Measurements from ENCODE around the gene SLC6A13. TPM values are rescaled to one million over a fixed set of nuclear protein-coding genes. Genes with fewer than 3 reads are reported as not detected.

The SLC6A13 gene
- total RNA-seq, 1 experiment from 2014 or later, result not detected

DNA sequence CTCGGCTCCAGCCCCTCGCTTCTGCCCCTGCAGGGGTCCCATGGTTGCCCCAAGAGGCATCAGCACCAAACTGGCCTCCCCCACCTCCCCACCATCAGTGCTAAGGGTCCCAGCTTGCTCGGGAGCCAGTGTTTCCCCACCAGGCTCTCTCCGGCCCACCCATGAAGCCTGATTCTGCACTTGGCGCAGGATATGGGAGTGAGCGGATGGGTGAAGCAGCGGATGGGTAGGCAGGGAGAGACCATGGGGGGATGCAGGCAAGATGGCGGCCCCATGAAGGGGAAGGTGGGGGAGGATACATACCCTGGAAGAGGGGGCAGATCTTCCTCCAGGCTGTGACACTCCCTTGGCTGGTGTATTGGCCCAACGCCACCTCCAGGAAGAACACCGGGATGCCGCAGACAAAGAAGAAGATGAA, 58.4 kb downstream of the SLC6A13 start:
- ChIA-PET CTCF (no interaction called here), POLR2A (ENCODE audit: low non-redundant PET) (no interaction called here)
- DNase-seq (ENCODE audit: low spot score), result no peak
- H3K27me3 ChIP-seq (replicated peaks; ENCODE audit: insufficient read depth, low read depth, low read length, poor library complexity), result peaks cover 45% of the 10 kb centered on the region
- no peaks in the 10 kb centered on the region for H3K9me3 ChIP-seq (ENCODE audit: low read depth, low read length, poor library complexity, severe bottlenecking)
- intact Hi-C loops (cut with micrococcal nuclease; ENCODE audit: unreplicated experiment), result no loop called here
- H3K4me3 ChIP-seq (ENCODE audit: low read depth, low read length, poor library complexity, severe bottlenecking), result peak overlapping the region; percentile 49
- BruUV-seq (replicated peaks), result no TSS peak
- no peaks in the 10 kb centered on the region for H3K36me3 ChIP-seq (ENCODE audit: insufficient read depth, low read length, poor library complexity, severe bottlenecking)
- no peaks in the 10 kb centered on the region for H3K4me1 ChIP-seq (ENCODE audit: insufficient read depth, low read length, poor library complexity, severe bottlenecking)
- no peak overlapping the region for H3K27ac ChIP-seq (ENCODE audit: low read depth, low read length, poor library complexity, severe bottlenecking)
- TF ChIP-seq EZH2 (IDR thresholded peaks at IDR 0.05; ENCODE audit: borderline replicate concordance, low read depth, low read length, poor library complexity, severe bottlenecking), result no peak
- TF ChIP-seq, protein P1, sequence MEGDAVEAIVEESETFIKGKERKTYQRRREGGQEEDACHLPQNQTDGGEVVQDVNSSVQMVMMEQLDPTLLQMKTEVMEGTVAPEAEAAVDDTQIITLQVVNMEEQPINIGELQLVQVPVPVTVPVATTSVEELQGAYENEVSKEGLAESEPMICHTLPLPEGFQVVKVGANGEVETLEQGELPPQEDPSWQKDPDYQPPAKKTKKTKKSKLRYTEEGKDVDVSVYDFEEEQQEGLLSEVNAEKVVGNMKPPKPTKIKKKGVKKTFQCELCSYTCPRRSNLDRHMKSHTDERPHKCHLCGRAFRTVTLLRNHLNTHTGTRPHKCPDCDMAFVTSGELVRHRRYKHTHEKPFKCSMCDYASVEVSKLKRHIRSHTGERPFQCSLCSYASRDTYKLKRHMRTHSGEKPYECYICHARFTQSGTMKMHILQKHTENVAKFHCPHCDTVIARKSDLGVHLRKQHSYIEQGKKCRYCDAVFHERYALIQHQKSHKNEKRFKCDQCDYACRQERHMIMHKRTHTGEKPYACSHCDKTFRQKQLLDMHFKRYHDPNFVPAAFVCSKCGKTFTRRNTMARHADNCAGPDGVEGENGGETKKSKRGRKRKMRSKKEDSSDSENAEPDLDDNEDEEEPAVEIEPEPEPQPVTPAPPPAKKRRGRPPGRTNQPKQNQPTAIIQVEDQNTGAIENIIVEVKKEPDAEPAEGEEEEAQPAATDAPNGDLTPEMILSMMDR (conservative IDR thresholded peaks at IDR 0.05; ENCODE audit: low read depth, low read length), result no peak

DNA sequence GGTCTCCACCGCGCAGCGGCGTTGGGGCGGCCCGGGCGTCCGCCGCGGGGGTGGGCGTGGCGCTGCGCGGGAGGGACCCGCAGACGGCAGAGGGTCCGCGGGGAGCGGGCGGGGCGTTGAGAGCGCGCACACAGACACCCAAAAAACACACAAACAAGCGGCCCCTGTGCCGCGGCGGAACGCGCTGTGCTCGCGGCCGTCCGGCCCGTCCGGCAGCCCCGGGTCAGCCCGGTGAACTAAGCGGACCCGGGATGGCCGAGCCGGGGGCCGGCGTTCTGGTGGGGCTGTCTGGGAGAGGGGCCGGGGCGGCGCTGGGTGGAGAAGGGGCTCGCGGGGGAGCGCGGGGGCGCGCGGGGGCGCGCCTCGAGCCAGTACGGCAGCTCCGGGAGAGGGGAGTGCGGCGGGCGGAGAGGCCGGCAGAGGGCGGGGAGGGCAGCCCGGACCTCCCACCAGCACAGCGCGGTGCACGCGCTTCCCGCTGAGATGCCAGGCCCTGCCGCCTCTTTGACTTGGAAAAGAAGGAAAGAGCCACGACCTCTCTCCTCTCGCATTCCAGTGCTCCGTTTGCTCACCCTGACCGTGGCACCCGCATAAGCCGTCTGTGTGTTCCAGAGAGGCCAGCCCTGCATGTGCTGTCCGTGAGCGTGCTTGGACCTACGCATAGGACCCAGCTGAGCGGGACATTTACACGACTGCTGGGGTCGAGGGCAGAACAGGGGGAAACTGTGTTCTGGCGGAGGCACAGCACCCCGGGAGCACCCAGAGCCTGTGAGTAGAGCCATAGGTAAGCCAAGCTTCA, 59.0 kb downstream of the SLC6A13 start:
- no TSS peak for BruUV-seq (replicated peaks)
- ChIA-PET CTCF (no interaction called here), POLR2A (ENCODE audit: low non-redundant PET) (no interaction called here)
- TF ChIP-seq EZH2 (IDR thresholded peaks at IDR 0.05; ENCODE audit: borderline replicate concordance, low read depth, low read length, poor library complexity, severe bottlenecking), result peak; percentile 81
- TF ChIP-seq, protein P1 (conservative IDR thresholded peaks at IDR 0.05; ENCODE audit: low read depth, low read length), result no peak
- Histone ChIP-seq H3K9me3 (ENCODE audit: low read depth, low read length, poor library complexity, severe bottlenecking) (no peaks in the 10 kb centered on the region), H3K27me3 (replicated peaks; ENCODE audit: insufficient read depth, low read depth, low read length, poor library complexity) (peaks cover 45% of the 10 kb centered on the region), H3K27ac (ENCODE audit: low read depth, low read length, poor library complexity, severe bottlenecking) (no peak overlapping the region), H3K4me3 (ENCODE audit: low read depth, low read length, poor library complexity, severe bottlenecking) (peak overlapping the region; percentile 49), H3K4me1 (ENCODE audit: insufficient read depth, low read length, poor library complexity, severe bottlenecking) (no peaks in the 10 kb centered on the region), H3K36me3 (ENCODE audit: insufficient read depth, low read length, poor library complexity, severe bottlenecking) (no peaks in the 10 kb centered on the region)
- intact Hi-C loops (cut with micrococcal nuclease; ENCODE audit: unreplicated experiment), result no loop called here
- no peak for DNase-seq (ENCODE audit: low spot score)

DNA sequence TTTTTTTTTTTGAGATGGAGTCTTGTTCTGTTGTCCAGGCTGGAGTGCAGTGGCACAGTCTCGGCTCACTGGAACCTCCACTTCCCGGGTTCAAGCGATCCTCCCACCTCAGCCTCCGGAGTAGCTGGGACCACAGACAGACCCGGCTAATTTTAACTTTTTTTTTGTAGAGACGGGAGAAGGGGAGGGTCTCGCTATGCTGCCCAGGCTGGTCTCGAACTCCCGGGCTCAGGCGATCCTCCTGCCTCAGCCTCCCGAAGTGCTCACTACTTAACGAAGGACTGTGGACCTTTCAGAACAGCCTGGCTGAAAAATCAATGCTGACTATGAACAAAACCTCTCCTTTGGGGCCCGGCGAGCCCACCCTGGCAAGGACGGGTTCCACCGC, 59.6 kb downstream of the SLC6A13 start:
- no peak for DNase-seq (ENCODE audit: low spot score)
- no peaks in the 10 kb centered on the region for H3K9me3 ChIP-seq (ENCODE audit: low read depth, low read length, poor library complexity, severe bottlenecking)
- ChIA-PET POLR2A (ENCODE audit: low non-redundant PET) (no interaction called here), CTCF (no interaction called here)
- H3K4me1 ChIP-seq (ENCODE audit: insufficient read depth, low read length, poor library complexity, severe bottlenecking), result no peaks in the 10 kb centered on the region
- peaks cover 45% of the 10 kb centered on the region for H3K27me3 ChIP-seq (replicated peaks; ENCODE audit: insufficient read depth, low read depth, low read length, poor library complexity)
- H3K36me3 ChIP-seq (ENCODE audit: insufficient read depth, low read length, poor library complexity, severe bottlenecking), result no peaks in the 10 kb centered on the region
- no peak overlapping the region for H3K27ac ChIP-seq (ENCODE audit: low read depth, low read length, poor library complexity, severe bottlenecking)
- no peak for TF ChIP-seq EZH2 (IDR thresholded peaks at IDR 0.05; ENCODE audit: borderline replicate concordance, low read depth, low read length, poor library complexity, severe bottlenecking)
- TF ChIP-seq, protein P1 (conservative IDR thresholded peaks at IDR 0.05; ENCODE audit: low read depth, low read length), result no peak
- H3K4me3 ChIP-seq (ENCODE audit: low read depth, low read length, poor library complexity, severe bottlenecking), result peak overlapping the region; percentile 49
- intact Hi-C loops (cut with micrococcal nuclease; ENCODE audit: unreplicated experiment), result no loop called here
- no TSS peak for BruUV-seq (replicated peaks)
